Brain microvascular endothelial cell (primary cell): ENCODE measurements around the gene CCDC63.

Experiments
- DNase-seq: peaks from one replicate; pipeline ENCODE4 v3.0.0-alpha.2; 2020
- H3K27ac ChIP-seq: fragments of 250-450 bp; sonication (Bioruptor Pico); 2 replicates; pipeline ENCODE4 v1.5.1; 2020; ENCODE audit warnings: mild to moderate bottlenecking, moderate library complexity
- H3K27me3 ChIP-seq: fragments of 250-450 bp; sonication (Bioruptor Pico); replicated peaks from 2 replicates; pipeline ENCODE4 v1.5.1; 2020; ENCODE audit warnings: mild to moderate bottlenecking
- H3K36me3 ChIP-seq: fragments of 250-450 bp; sonication (Bioruptor Pico); replicated peaks from 2 replicates; pipeline ENCODE4 v1.5.1; 2020; ENCODE audit warnings: mild to moderate bottlenecking
- H3K4me3 ChIP-seq: 2 replicates; pipeline ENCODE4 v1.5.1; 2011; ENCODE audit warnings: low read depth, mild to moderate bottlenecking, control low read depth, low read length, moderate library complexity
- CTCF ChIP-seq: IDR thresholded peaks from 2 replicates; pipeline ENCODE4 v1.5.1; 2011; ENCODE audit warnings: low read depth, mild to moderate bottlenecking, moderate library complexity, low read length, control low read depth, inconsistent platforms; ENCODE audit errors: missing control alignments
- in situ Hi-C: cut with HindIII; loops from 2 replicates; pipeline ENCODE4 v1.10.0; 2017; ENCODE audit warnings: low sequenced_read_pairs, low pct_ligation_motif_present

The CCDC63 gene

GRCh38 chr12:110922652-110923051, 75.9 kb downstream of the CCDC63 start:
- TF ChIP-seq CTCF = no peak
- Histone ChIP-seq H3K36me3 (no peaks in the 10 kb centered on the region), H3K27me3 (peaks cover 2% of the 10 kb centered on the region), H3K4me3 (no peak overlapping the region), H3K27ac (no peak overlapping the region)
- in situ Hi-C loops = no loop called here
- no peak for DNase-seq

GRCh38 chr12:110923192-110923591, 76.4 kb downstream of the CCDC63 start:
- Histone ChIP-seq H3K4me3 (no peak overlapping the region), H3K36me3 (no peaks in the 10 kb centered on the region), H3K27me3 (peaks cover 2% of the 10 kb centered on the region), H3K27ac (no peak overlapping the region)
- no peak for TF ChIP-seq CTCF
- no peak for DNase-seq
- in situ Hi-C loops = no loop called here

GRCh38 chr12:110923692-110924334, 77.0 kb downstream of the CCDC63 start:
- no peak overlapping the region for H3K27ac ChIP-seq
- H3K4me3 ChIP-seq = no peak overlapping the region
- in situ Hi-C loops = no loop called here
- no peaks in the 10 kb centered on the region for H3K36me3 ChIP-seq
- H3K27me3 ChIP-seq = peaks cover 2% of the 10 kb centered on the region
- no peak for TF ChIP-seq CTCF
- DNase-seq = no peak

GRCh38 chr12:110927546-110927945, 80.8 kb downstream of the CCDC63 start:
- Histone ChIP-seq H3K27ac (no peak overlapping the region), H3K4me3 (no peak overlapping the region), H3K36me3 (no peaks in the 10 kb centered on the region), H3K27me3 (no peaks in the 10 kb centered on the region)
- no peak for TF ChIP-seq CTCF
- no peak for DNase-seq
- in situ Hi-C loops = no loop called here

- Histone ChIP-seq H3K36me3 (no peaks in the 10 kb centered on the region), H3K27me3 (no peaks in the 10 kb centered on the region), H3K27ac (no peak overlapping the region), H3K4me3 (no peak overlapping the region)
- in situ Hi-C loops = no loop called here
- no peak for TF ChIP-seq CTCF
- DNase-seq = no peak
These were observed 81.9 kb downstream of the CCDC63 start for GRCh38 chr12:110928700-110929099.

GRCh38 chr12:110929818-110930217, 83.0 kb downstream of the CCDC63 start:
- no peak overlapping the region for H3K27ac ChIP-seq
- DNase-seq = no peak
- H3K36me3 ChIP-seq = no peaks in the 10 kb centered on the region
- in situ Hi-C loops = no loop called here
- no peak overlapping the region for H3K4me3 ChIP-seq
- no peak for TF ChIP-seq CTCF
- H3K27me3 ChIP-seq = no peaks in the 10 kb centered on the region
